ENCODE data around the gene SEMG1. TPM values are rescaled to one million over a fixed set of nuclear protein-coding genes. Genes with fewer than 3 reads are reported as not detected.

The SEMG1 gene
- total RNA-seq, 1 experiment from 2014 or later, result 2.0 TPM

DNA sequence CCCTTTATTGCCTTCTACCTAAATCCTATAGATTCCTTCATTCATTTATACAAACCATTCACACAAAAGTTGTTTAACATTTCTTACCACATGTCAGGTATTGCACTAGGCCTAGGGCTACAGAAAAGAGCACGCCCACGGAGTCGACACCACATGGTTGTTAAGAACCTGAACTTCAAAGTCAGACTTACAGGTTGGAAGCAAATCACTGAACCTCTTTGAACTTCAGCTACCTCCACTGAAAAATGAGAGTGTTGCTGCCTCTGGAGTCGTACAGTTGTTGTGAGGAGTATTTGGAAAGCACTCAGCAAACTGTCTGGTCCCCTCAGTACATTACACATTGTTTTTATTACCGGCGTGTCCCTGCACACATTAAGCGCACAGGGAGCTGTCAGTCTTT is 50.9 kb downstream of the SEMG1 start:
- no peaks in the 10 kb centered on the region for H3K79me1 ChIP-seq (ENCODE audit: insufficient read depth, low read depth, low read length, poor library complexity, severe bottlenecking)
- H3K4me3 Mint-ChIP-seq, result no peak overlapping the region
- H4K20me1 ChIP-seq (ENCODE audit: control insufficient read depth, insufficient read depth, insufficient read length), result no peaks in the 10 kb centered on the region
- H3K9ac ChIP-seq (ENCODE audit: extremely low read depth, insufficient read length, low read length), result no peak overlapping the region
- H3T11ph ChIP-seq (ENCODE audit: low read length), result no peak overlapping the region
- H2BK15ac ChIP-seq (ENCODE audit: low read depth, low read length), result no peak overlapping the region
- TF ChIP-seq, protein P1, sequence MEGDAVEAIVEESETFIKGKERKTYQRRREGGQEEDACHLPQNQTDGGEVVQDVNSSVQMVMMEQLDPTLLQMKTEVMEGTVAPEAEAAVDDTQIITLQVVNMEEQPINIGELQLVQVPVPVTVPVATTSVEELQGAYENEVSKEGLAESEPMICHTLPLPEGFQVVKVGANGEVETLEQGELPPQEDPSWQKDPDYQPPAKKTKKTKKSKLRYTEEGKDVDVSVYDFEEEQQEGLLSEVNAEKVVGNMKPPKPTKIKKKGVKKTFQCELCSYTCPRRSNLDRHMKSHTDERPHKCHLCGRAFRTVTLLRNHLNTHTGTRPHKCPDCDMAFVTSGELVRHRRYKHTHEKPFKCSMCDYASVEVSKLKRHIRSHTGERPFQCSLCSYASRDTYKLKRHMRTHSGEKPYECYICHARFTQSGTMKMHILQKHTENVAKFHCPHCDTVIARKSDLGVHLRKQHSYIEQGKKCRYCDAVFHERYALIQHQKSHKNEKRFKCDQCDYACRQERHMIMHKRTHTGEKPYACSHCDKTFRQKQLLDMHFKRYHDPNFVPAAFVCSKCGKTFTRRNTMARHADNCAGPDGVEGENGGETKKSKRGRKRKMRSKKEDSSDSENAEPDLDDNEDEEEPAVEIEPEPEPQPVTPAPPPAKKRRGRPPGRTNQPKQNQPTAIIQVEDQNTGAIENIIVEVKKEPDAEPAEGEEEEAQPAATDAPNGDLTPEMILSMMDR (conservative IDR thresholded peaks at IDR 0.05), result no peak
- no peak overlapping the region for H2BK5ac ChIP-seq (ENCODE audit: insufficient read length, low read length)
- no CpG with 5 or more reads among the region's 7 CpGs for WGBS (ENCODE audit: extremely low coverage, insufficient read length, low lambda C conversion rate)
- no peak overlapping the region for H3K4me2 ChIP-seq (ENCODE audit: insufficient read depth, insufficient read length, low read length)
- no peaks in the 10 kb centered on the region for H3K9me3 Mint-ChIP-seq
- H3K27ac Mint-ChIP-seq, result no peak overlapping the region
- no peak overlapping the region for H3K18ac ChIP-seq (ENCODE audit: insufficient read length, low read depth, low read length)
- no peak overlapping the region for H4K8ac ChIP-seq (replicated peaks; ENCODE audit: insufficient read length, low read depth, low read length)
- H3K23me2 ChIP-seq (ENCODE audit: insufficient read length, low read depth, low read length, poor library complexity, severe bottlenecking), result no peaks in the 10 kb centered on the region
- H2AFZ ChIP-seq (ENCODE audit: low read length), result no peak overlapping the region
- H3K14ac ChIP-seq (ENCODE audit: insufficient read depth, low read length), result no peak overlapping the region
- no peak for DNase-seq
- H3K4me1 ChIP-seq (ENCODE audit: insufficient read depth, low read length), result peaks cover 4% of the 10 kb centered on the region; the same call in 1 of the 2 replicates
- H3K9me3 ChIP-seq (ENCODE audit: control insufficient read depth, low read depth, low read length), result no peaks in the 10 kb centered on the region
- H2BK12ac ChIP-seq (ENCODE audit: insufficient read length, low read depth, low read length), result no peak overlapping the region
- H2BK120ac ChIP-seq (ENCODE audit: low read depth, low read length, poor library complexity, severe bottlenecking), result no peak overlapping the region
- no peak overlapping the region for H3K56ac ChIP-seq (ENCODE audit: insufficient read length, low read depth, low read length)
- no peak overlapping the region for H3K4ac ChIP-seq (ENCODE audit: low read depth, low read length)
- H2BK20ac ChIP-seq (ENCODE audit: low read depth, low read length, poor library complexity, severe bottlenecking), result no peak overlapping the region
- H3K36me3 Mint-ChIP-seq (ENCODE audit: insufficient read depth in 1 of 3, low read depth in 3 of 3), result no peaks in the 10 kb centered on the region
- no peaks in the 10 kb centered on the region for H3K27me3 ChIP-seq (ENCODE audit: insufficient read depth, low read length)
- H3K23ac ChIP-seq (ENCODE audit: insufficient read length, low read depth, low read length), result no peak overlapping the region
- H4K91ac ChIP-seq (ENCODE audit: insufficient read length, low read depth, low read length), result no peak overlapping the region
- H2AK5ac ChIP-seq (ENCODE audit: insufficient read length, low read length), result no peak overlapping the region
- peaks cover 4% of the 10 kb centered on the region for H3K27me3 Mint-ChIP-seq (ENCODE audit: low read depth)
- no peak overlapping the region for H3K27ac ChIP-seq (ENCODE audit: insufficient read length, low read depth, low read length)
- no peaks in the 10 kb centered on the region for H3K79me2 ChIP-seq (ENCODE audit: insufficient read depth, low read length)
- peaks cover 16 to 21% of the 10 kb centered on the region in 2 experiments for H3K4me1 Mint-ChIP-seq
- no peak overlapping the region for H4K5ac ChIP-seq (ENCODE audit: insufficient read length, low read depth, low read length)

Measured in H9 (cell line).